ENCODE results near the gene MICAL1. TPM values are rescaled to one million over a fixed set of nuclear protein-coding genes. Genes with fewer than 3 reads are reported as not detected.

The MICAL1 gene
- total and polyA plus RNA-seq, 9 donors = 10.3 to 24.0 (median 13.6) TPM

DNA sequence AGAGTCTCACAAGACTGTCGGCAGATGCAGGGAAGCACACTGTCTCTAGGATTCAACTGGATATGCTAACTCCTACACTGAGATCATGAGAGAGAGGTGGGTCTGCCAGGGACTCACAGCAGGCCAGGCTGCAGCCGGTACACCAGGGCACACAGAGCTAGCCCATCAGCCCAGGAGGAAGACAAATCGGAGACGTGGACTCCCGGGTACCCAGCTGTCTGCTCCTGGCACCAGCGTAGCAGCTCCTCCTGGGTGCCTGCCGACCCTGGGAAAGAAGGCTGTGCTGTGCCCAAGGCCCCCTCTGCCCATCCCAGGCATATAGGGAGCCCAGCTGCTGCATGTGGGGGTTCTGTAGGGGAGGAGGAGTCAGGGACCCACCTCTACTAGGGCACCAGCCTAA lies 7.0 kb downstream of the MICAL1 start:
- TF ChIP-seq EP300 (IDR thresholded peaks at IDR 0.05) = no peak
- Histone ChIP-seq H3K27ac (no peak overlapping the region), H3K36me3 (no peaks in the 10 kb centered on the region), H3K4me1 (ENCODE audit: insufficient read depth) (no peaks in the 10 kb centered on the region), H3K4me3 (no peak overlapping the region), H3K27me3 (no peaks in the 10 kb centered on the region), H3K9me3 (no peaks in the 10 kb centered on the region)
- 45 to 60% (median 57%) methylated on average over 7 of the region's 7 CpGs for WGBS, 3 donors
- intact Hi-C loops (cut with DNase I) = no loop called here
- DNase-seq = no peak

DNA sequence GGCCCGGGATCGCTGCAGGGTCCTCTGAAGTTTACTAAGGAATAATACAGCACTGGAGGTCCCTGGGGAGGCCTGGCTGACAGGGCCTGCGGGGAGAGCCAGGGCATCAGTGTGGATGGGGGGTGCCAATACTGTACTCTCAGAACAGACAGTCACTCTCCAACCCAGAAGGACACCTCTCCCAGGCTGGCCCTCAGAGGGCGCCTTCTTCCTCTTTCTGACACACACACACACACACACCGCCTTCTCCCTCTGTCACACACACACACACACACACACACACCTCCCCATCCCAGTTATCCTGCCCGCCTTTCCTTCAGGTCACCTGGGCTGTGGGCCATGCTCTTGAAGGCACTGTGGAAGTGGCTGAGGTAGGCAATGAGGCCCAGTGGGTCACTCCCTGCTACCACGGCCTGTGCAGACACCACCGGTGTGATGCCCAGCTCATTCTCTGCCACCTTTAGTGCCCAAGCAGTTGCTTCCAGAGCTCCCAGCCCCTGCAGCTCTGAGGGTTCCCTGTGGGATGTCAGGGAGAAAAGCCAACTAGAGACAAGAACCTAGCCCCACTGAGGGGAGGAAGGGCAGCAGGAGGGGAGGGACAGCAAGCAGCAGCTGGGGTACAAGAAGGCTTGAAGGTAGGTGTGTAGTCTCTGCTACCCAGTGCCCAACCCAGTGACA lies 7.6 kb downstream of the MICAL1 start:
- Histone ChIP-seq H3K36me3 (no peaks in the 10 kb centered on the region), H3K4me1 (ENCODE audit: insufficient read depth) (no peaks in the 10 kb centered on the region), H3K27me3 (no peaks in the 10 kb centered on the region), H3K4me3 (no peak overlapping the region), H3K27ac (no peak overlapping the region), H3K9me3 (no peaks in the 10 kb centered on the region)
- TF ChIP-seq, protein P1, sequence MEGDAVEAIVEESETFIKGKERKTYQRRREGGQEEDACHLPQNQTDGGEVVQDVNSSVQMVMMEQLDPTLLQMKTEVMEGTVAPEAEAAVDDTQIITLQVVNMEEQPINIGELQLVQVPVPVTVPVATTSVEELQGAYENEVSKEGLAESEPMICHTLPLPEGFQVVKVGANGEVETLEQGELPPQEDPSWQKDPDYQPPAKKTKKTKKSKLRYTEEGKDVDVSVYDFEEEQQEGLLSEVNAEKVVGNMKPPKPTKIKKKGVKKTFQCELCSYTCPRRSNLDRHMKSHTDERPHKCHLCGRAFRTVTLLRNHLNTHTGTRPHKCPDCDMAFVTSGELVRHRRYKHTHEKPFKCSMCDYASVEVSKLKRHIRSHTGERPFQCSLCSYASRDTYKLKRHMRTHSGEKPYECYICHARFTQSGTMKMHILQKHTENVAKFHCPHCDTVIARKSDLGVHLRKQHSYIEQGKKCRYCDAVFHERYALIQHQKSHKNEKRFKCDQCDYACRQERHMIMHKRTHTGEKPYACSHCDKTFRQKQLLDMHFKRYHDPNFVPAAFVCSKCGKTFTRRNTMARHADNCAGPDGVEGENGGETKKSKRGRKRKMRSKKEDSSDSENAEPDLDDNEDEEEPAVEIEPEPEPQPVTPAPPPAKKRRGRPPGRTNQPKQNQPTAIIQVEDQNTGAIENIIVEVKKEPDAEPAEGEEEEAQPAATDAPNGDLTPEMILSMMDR (IDR thresholded peaks at IDR 0.05) = no peak
- TF ChIP-seq EP300 (IDR thresholded peaks at IDR 0.05) (no peak), POLR2A (IDR thresholded peaks at IDR 0.05) (no peak)
- DNase-seq = no peak
- intact Hi-C loops (cut with DNase I) = no loop called here
- WGBS, 3 donors = 85% methylated on average over 8 of the region's 8 CpGs

- H3K4me3 ChIP-seq = no peak overlapping the region
- H3K27me3 ChIP-seq = no peaks in the 10 kb centered on the region
- no peak for DNase-seq
- intact Hi-C loops (cut with DNase I) = no loop called here
- H3K4me1 ChIP-seq (ENCODE audit: insufficient read depth) = peaks cover 2% of the 10 kb centered on the region
- no peak overlapping the region for H3K27ac ChIP-seq
- WGBS, 3 donors = 73 to 88% (median 80%) methylated on average over 10 of the region's 10 CpGs
- TF ChIP-seq EP300 (IDR thresholded peaks at IDR 0.05) (no peak), POLR2A (IDR thresholded peaks at IDR 0.05) (no peak)
- TF ChIP-seq, protein P1 (IDR thresholded peaks at IDR 0.05) = no peak
- no peaks in the 10 kb centered on the region for H3K9me3 ChIP-seq
- H3K36me3 ChIP-seq = no peaks in the 10 kb centered on the region
Observed at GRCh38 chr6:109447087-109447486, 8.5 kb downstream of the MICAL1 start.

GRCh38 chr6:109446541-109446940 lies 9.0 kb downstream of the MICAL1 start:
- intact Hi-C loops (cut with DNase I) = no loop called here
- no peak overlapping the region for H3K27ac ChIP-seq
- no peak for DNase-seq
- TF ChIP-seq EP300 (IDR thresholded peaks at IDR 0.05) (no peak), POLR2A (IDR thresholded peaks at IDR 0.05) (no peak)
- TF ChIP-seq, protein P1 (IDR thresholded peaks at IDR 0.05) = no peak
- peaks cover 7% of the 10 kb centered on the region for H3K4me1 ChIP-seq (ENCODE audit: insufficient read depth)
- no peak overlapping the region for H3K4me3 ChIP-seq
- no peaks in the 10 kb centered on the region for H3K27me3 ChIP-seq
- H3K36me3 ChIP-seq = no peaks in the 10 kb centered on the region
- 79 to 89% (median 88%) methylated on average over 8 of the region's 8 CpGs for WGBS, 3 donors
- no peaks in the 10 kb centered on the region for H3K9me3 ChIP-seq

DNA sequence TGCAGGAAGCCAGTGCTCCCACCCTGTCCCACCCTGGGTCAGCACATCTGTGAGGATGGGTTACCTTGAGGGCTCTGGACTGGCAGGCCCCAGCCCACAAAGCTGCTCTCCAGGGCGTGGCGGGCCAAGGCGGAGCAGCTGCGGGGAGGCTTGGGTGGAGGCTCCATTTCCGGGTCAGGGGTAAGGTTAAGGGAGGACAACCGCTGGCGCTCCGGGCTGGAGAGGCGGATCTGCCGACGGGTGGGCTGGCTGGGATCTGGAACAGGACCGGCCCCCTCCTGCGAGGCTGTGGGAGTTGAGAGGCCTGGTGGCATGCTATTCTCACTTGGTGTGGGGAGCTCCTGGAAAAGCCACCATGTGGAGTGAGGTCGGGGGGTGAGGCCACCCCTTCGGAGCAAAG lies 9.5 kb downstream of the MICAL1 start:
- Histone ChIP-seq H3K27me3 (no peaks in the 10 kb centered on the region), H3K9me3 (no peaks in the 10 kb centered on the region), H3K36me3 (no peaks in the 10 kb centered on the region), H3K4me3 (no peak overlapping the region), H3K27ac (no peak overlapping the region), H3K4me1 (ENCODE audit: insufficient read depth) (peaks cover 11% of the 10 kb centered on the region)
- 88 to 91% (median 90%) methylated on average over 15 of the region's 15 CpGs for WGBS, 3 donors
- intact Hi-C loops (cut with DNase I) = no loop called here
- DNase-seq = no peak
- TF ChIP-seq, protein P1 (IDR thresholded peaks at IDR 0.05) = no peak
- TF ChIP-seq EP300 (IDR thresholded peaks at IDR 0.05) (no peak), POLR2A (IDR thresholded peaks at IDR 0.05) (no peak)
